Suprapubic skin (tissue), 4 donors: Measurements from ENCODE around the gene CHST8. TPM values are rescaled to one million over a fixed set of nuclear protein-coding genes. Genes with fewer than 3 reads are reported as not detected.

Source experiments
- DNase-seq, 2 donors: peaks; one replicate each; pipeline ENCODE4 v3.0.0-alpha.2; 2019; ENCODE audit warnings: low spot score in 2 of 2
- H3K27ac ChIP-seq: fragments of 200-600 bp; sonication (generic); one replicate; pipeline ENCODE4 v1.5.1; 2019
- H3K27me3 ChIP-seq: fragments of 200-600 bp; sonication (generic); one replicate; pipeline ENCODE4 v1.5.1; 2019
- H3K36me3 ChIP-seq: fragments of 200-600 bp; sonication (generic); one replicate; pipeline ENCODE4 v1.5.1; 2019
- H3K4me1 ChIP-seq: fragments of 200-600 bp; sonication (generic); one replicate; pipeline ENCODE4 v1.5.1; 2019
- H3K4me3 ChIP-seq: fragments of 200-600 bp; sonication (generic); one replicate; pipeline ENCODE4 v1.5.1; 2019; ENCODE audit warnings: mild to moderate bottlenecking
- H3K9me3 ChIP-seq: fragments of 200-600 bp; sonication (generic); one replicate; pipeline ENCODE4 v1.5.1; 2019
- CTCF ChIP-seq, 2 donors: fragments of 200-600 bp in 1 of 2; fragments of 450-650 bp in 1 of 2; sonication (generic) in 1 of 2; IDR thresholded peaks; one replicate each; pipeline ENCODE4 v1.5.1; 2016 to 2019; ENCODE audit warnings: antibody characterized with exemption in 2 of 2, mild to moderate bottlenecking in 1 of 2, moderate library complexity in 1 of 2
- EP300 ChIP-seq: sonication (generic); formaldehyde crosslinking; IDR thresholded peaks from one replicate; pipeline ENCODE4 v1.6.1; 2017; ENCODE audit warnings: antibody characterized with exemption
- POLR2A ChIP-seq, 2 donors: fragments of 450-650 bp; IDR thresholded peaks; one replicate each; pipeline ENCODE4 v1.6.1; 2017; ENCODE audit warnings: antibody characterized with exemption in 2 of 2, mild to moderate bottlenecking in 2 of 2, moderate library complexity in 2 of 2
- POLR2AphosphoS5 ChIP-seq, 3 donors: sonication (generic); formaldehyde crosslinking; IDR thresholded peaks; one replicate each; pipeline ENCODE4 v1.6.1; 2017; ENCODE audit warnings: antibody characterized with exemption in 3 of 3
- WGBS: methylation state at CpG from one replicate; pipeline ENCODE4 v1.1.5; 2018; 5-methylcytosine and 5-hydroxymethylcytosine counted together
- total RNA-seq, 4 donors: library from RNA; depleted of rRNA; stranded (reverse); fragments of >200 nt; gene quantifications; one replicate each; pipeline ENCODE4 v1.1.0, GENCODE V29; 2016

The CHST8 gene
- total RNA-seq, 4 donors from 2014 or later, result 0.36 TPM; not detected in 3

- Histone ChIP-seq H3K27me3 (peaks cover 36% of the 10 kb centered on the region), H3K9me3 (no peaks in the 10 kb centered on the region)
- WGBS, result 66% methylated on average over 3 of the region's 5 CpGs
Measured at GRCh38 chr19:33781996-33782395, 160.2 kb downstream of the CHST8 start.

DNA sequence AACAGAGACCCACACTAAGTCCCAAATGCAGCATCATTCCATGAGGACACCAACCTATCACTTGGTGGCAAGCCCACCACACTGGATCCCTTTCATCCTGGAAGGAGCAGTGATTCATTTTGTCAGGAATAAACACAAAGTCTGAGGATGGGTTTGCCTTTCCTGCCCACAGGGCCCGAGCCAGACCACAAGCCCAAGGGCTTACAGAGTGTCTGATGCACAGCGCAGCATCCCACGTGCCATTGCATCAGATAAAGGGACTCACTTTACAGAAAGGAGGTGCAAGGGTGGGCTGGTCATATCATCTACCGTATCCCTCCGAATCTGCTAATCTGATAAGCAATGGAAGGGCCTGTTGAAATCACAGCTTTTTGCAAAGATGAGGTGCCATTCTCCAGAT, 162.7 kb downstream of the CHST8 start:
- Histone ChIP-seq H3K27me3 (peaks cover 17% of the 10 kb centered on the region), H3K36me3 (no peaks in the 10 kb centered on the region), H3K27ac (no peak overlapping the region), H3K4me1 (peaks cover 9% of the 10 kb centered on the region), H3K9me3 (no peaks in the 10 kb centered on the region), H3K4me3 (no peak overlapping the region)
- 87% methylated on average over 3 of the region's 5 CpGs for WGBS
- DNase-seq, result no peak
- TF ChIP-seq POLR2AphosphoS5 (IDR thresholded peaks at IDR 0.05) (no peak), CTCF (IDR thresholded peaks at IDR 0.05) (no peak), POLR2A (IDR thresholded peaks at IDR 0.05) (no peak), EP300 (no peak)

More at GRCh38 chr19:33781996-33782395, 160.2 kb downstream of the CHST8 start:
- Histone ChIP-seq H3K4me1 (peaks cover 23% of the 10 kb centered on the region), H3K27ac (no peak overlapping the region), H3K36me3 (no peaks in the 10 kb centered on the region), H3K4me3 (no peak overlapping the region)
- DNase-seq, result no peak
- TF ChIP-seq EP300, result no peak
- no peak for TF ChIP-seq POLR2AphosphoS5 (IDR thresholded peaks at IDR 0.05)
- TF ChIP-seq POLR2A (IDR thresholded peaks at IDR 0.05), result no peak
- TF ChIP-seq CTCF (IDR thresholded peaks at IDR 0.05), result no peak

DNA sequence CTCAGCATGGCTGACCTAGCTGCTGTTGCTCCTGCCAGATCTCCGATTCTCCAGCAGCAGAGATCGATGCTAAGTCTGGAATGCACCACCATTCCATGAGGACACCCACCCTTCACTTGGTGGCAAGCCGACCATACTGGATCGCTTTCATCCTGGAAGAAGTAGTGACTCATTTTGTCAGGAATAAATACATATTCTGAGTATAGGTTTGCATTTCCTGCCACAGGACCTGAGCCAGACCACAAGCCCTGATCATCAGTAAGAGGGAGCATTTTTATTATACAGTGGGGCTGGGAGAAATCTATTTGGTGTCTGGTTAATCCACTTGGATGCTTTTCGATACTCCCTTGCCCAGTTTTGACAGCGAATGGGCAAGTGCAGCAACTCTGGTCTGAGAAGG, 164.0 kb downstream of the CHST8 start:
- WGBS, result 64% methylated on average over 6 of the region's 6 CpGs
- Histone ChIP-seq H3K4me3 (no peak overlapping the region), H3K9me3 (no peaks in the 10 kb centered on the region), H3K4me1 (peaks cover 4% of the 10 kb centered on the region), H3K27me3 (peaks cover 8% of the 10 kb centered on the region), H3K36me3 (no peaks in the 10 kb centered on the region), H3K27ac (no peak overlapping the region)
- TF ChIP-seq CTCF (IDR thresholded peaks at IDR 0.05) (no peak), POLR2AphosphoS5 (IDR thresholded peaks at IDR 0.05) (no peak), EP300 (no peak), POLR2A (IDR thresholded peaks at IDR 0.05) (no peak)
- no peak for DNase-seq

DNA sequence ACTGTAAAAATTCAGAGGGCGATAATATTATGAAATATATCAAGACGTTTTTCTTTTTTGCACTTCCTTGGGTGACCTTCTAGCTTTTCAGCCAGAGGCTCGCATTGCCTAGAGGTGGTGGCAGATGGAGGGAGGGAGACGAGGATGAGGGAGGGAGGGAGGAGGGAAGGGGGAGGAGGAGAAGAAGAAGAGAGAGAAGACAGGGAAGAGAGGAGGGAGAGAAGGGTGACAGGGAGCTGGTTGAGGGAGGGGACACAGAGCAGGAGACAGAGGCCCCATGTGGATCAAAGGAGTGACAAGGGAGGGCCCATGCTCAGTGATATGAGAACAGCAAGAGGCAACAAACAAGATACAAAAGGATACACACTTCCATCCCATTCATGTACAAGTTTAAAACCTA, 166.9 kb downstream of the CHST8 start:
- Histone ChIP-seq H3K27ac (no peak overlapping the region), H3K9me3 (no peaks in the 10 kb centered on the region), H3K27me3 (peaks cover 5% of the 10 kb centered on the region), H3K4me3 (no peak overlapping the region), H3K4me1 (no peaks in the 10 kb centered on the region), H3K36me3 (no peaks in the 10 kb centered on the region)
- whole genome bisulfite sequencing, result 49% methylated on average over 4 of the region's 4 CpGs
- no peak for DNase-seq
- no peak for TF ChIP-seq POLR2A (IDR thresholded peaks at IDR 0.05)
- no peak for TF ChIP-seq CTCF (IDR thresholded peaks at IDR 0.05)
- TF ChIP-seq POLR2AphosphoS5 (IDR thresholded peaks at IDR 0.05), result no peak
- TF ChIP-seq EP300, result no peak

DNA sequence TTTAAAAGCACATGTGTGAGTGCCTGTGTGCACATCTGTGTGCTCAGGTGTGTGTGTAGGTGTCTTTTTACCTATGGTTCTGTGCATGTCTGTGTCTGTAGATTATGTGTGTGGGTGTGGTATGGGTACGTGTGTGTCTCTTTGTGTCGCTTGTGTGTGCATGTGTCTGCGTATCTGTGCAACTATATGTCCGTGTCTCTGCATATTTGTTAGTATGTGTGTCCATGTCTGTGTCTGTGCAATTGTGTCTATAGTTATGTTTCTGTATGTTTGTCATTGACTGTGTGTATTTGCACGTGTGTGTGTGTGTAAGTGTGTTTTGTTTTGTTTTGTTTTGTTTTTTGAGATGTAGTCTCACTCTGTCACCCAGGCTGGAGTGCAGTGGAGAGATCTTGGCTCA, 167.6 kb downstream of the CHST8 start:
- Histone ChIP-seq H3K36me3 (no peaks in the 10 kb centered on the region), H3K27ac (no peak overlapping the region), H3K9me3 (no peaks in the 10 kb centered on the region), H3K4me3 (no peak overlapping the region), H3K27me3 (peaks cover 5% of the 10 kb centered on the region), H3K4me1 (peaks cover under 1% of the 10 kb centered on the region)
- no peak for TF ChIP-seq CTCF (IDR thresholded peaks at IDR 0.05)
- no peak for TF ChIP-seq POLR2AphosphoS5 (IDR thresholded peaks at IDR 0.05)
- no peak for TF ChIP-seq EP300
- TF ChIP-seq POLR2A (IDR thresholded peaks at IDR 0.05), result no peak
- no peak for DNase-seq
- WGBS, result 82% methylated on average over 5 of the region's 5 CpGs
